OCI-LY1 (cell line): ENCODE data around the gene EXOSC7.
A peak's percentile ranks its signal among the peaks of the same experiment; 100 is the strongest.

Experiments used
- H2AFZ ChIP-seq: fragments of 200-600 bp; sonication (generic), shearing (Covaris generic); 2 replicates; pipeline ENCODE4 v1.6.0; 2014; ENCODE audit warnings: antibody characterized with exemption, mild to moderate bottlenecking, low read length
- H3F3A ChIP-seq: fragments of 200-600 bp; sonication (generic), shearing (Covaris generic); 2 replicates; pipeline ENCODE4 v1.6.0; 2014; ENCODE audit warnings: mild to moderate bottlenecking, antibody characterized with exemption, low read length, moderate library complexity; ENCODE audit not compliant: insufficient read depth
- H3K27ac ChIP-seq: fragments of 200-600 bp; sonication (generic); 2 replicates; pipeline ENCODE4 v1.5.1; 2014; ENCODE audit warnings: low read length, mixed run types, mild to moderate bottlenecking, low read depth; ENCODE audit not compliant: poor library complexity, severe bottlenecking
- H3K27me3 ChIP-seq: fragments of 200-600 bp; sonication (generic); 2 replicates; pipeline ENCODE4 v1.6.0; 2014; ENCODE audit warnings: antibody characterized with exemption, mild to moderate bottlenecking, low read length, moderate library complexity; ENCODE audit not compliant: insufficient read depth
- H3K36me3 ChIP-seq: fragments of 200-600 bp; sonication (generic); 2 replicates; pipeline ENCODE4 v1.6.1; 2014; ENCODE audit warnings: mild to moderate bottlenecking, antibody characterized with exemption, low read length, moderate library complexity, mixed read lengths; ENCODE audit not compliant: insufficient read depth
- H3K4me1 ChIP-seq: fragments of 200-600 bp; sonication (generic); 2 replicates; pipeline ENCODE4 v1.5.1; 2014; ENCODE audit warnings: mild to moderate bottlenecking, low read length, moderate library complexity; ENCODE audit not compliant: insufficient read depth, severe bottlenecking
- H3K4me2 ChIP-seq: fragments of 200-600 bp; sonication (generic), shearing (Covaris generic); 2 replicates; pipeline ENCODE4 v1.6.1; 2014; ENCODE audit warnings: low read length
- H3K4me3 ChIP-seq: fragments of 200-600 bp; sonication (generic); 2 replicates; pipeline ENCODE4 v1.5.1; 2014; ENCODE audit warnings: low read length, low read depth, mild to moderate bottlenecking, mixed read lengths; ENCODE audit not compliant: poor library complexity, severe bottlenecking
- H3K79me2 ChIP-seq: fragments of 200-600 bp; shearing (Covaris generic); 2 replicates; pipeline ENCODE4 v1.6.1; 2016; ENCODE audit warnings: mixed run types, low read length, mixed read lengths; ENCODE audit not compliant: insufficient read depth
- H3K9ac ChIP-seq: fragments of 200-600 bp; sonication (generic), shearing (Covaris generic); 2 replicates; pipeline ENCODE4 v1.6.1; 2014; ENCODE audit warnings: mild to moderate bottlenecking, low read length, mixed read lengths
- H3K9me2 ChIP-seq: fragments of 200-600 bp; sonication (generic), shearing (Covaris generic); 2 replicates; pipeline ENCODE4 v1.6.1; 2014; ENCODE audit warnings: low read depth, mild to moderate bottlenecking, low read length, mixed read lengths
- H3K9me3 ChIP-seq: fragments of 200-600 bp; shearing (Covaris generic); 2 replicates; pipeline ENCODE4 v1.6.1; 2014; ENCODE audit warnings: low read length, mixed read lengths
- H4K20me1 ChIP-seq: fragments of 200-600 bp; sonication (generic), shearing (Covaris generic); 2 replicates; pipeline ENCODE4 v1.6.0; 2016; ENCODE audit warnings: mild to moderate bottlenecking, low read length; ENCODE audit not compliant: insufficient read depth
- CTCF ChIP-seq: fragments of 200-600 bp; sonication (generic), shearing (Covaris generic); IDR thresholded peaks from 2 replicates; pipeline ENCODE4 v1.5.1; 2017; ENCODE audit warnings: mild to moderate bottlenecking, antibody characterized with exemption, low read length, moderate library complexity, mixed read lengths
- EZH2 ChIP-seq: fragments of 200-600 bp; sonication (generic), shearing (Covaris generic); IDR thresholded peaks from 2 replicates; pipeline ENCODE4 v1.8.0; 2017; ENCODE audit warnings: borderline replicate concordance, mixed run types, mild to moderate bottlenecking, antibody characterized with exemption, low read length, moderate library complexity, mixed read lengths

Gene EXOSC7

GRCh38 chr3:44968447-44968858, 7.6 kb upstream of the EXOSC7 start:
- Histone ChIP-seq H3K79me2 (peaks cover 7% of the 10 kb centered on the region; the same call in 1 of the 2 replicates), H3K9me3 (no peaks in the 10 kb centered on the region), H3K36me3 (peaks cover 4% of the 10 kb centered on the region; the same call in 1 of the 2 replicates), H3K9ac (no peak overlapping the region), H3K4me2 (no peak overlapping the region), H3K9me2 (no peaks in the 10 kb centered on the region), H3F3A (no peaks in the 10 kb centered on the region), H2AFZ (no peak overlapping the region), H3K27ac (no peak overlapping the region), H4K20me1 (no peaks in the 10 kb centered on the region), H3K4me3 (no peak overlapping the region), H3K4me1 (peaks cover 45% of the 10 kb centered on the region), H3K27me3 (no peaks in the 10 kb centered on the region)
- no peak for TF ChIP-seq EZH2
- TF ChIP-seq CTCF: no peak

- peak overlapping the region; percentile 48; the same call in 1 of the 2 replicates for H3K4me2 ChIP-seq
- no peaks in the 10 kb centered on the region for H4K20me1 ChIP-seq
- H3K9me2 ChIP-seq: no peaks in the 10 kb centered on the region
- no peaks in the 10 kb centered on the region for H3K27me3 ChIP-seq
- peaks cover 41% of the 10 kb centered on the region for H3K4me1 ChIP-seq
- no peaks in the 10 kb centered on the region for H3F3A ChIP-seq
- H3K79me2 ChIP-seq: peaks cover 9% of the 10 kb centered on the region; the same call in 1 of the 2 replicates
- no peak overlapping the region; the same call in 1 of the 2 replicates for H3K9ac ChIP-seq
- no peak overlapping the region for H2AFZ ChIP-seq
- no peak overlapping the region for H3K4me3 ChIP-seq
- H3K36me3 ChIP-seq: peaks cover 4% of the 10 kb centered on the region; the same call in 1 of the 2 replicates
- no peaks in the 10 kb centered on the region for H3K9me3 ChIP-seq
- H3K27ac ChIP-seq: peak overlapping the region; percentile 45
- TF ChIP-seq EZH2 (no peak), CTCF (peak; percentile 12; the same call in 1 of the 2 replicates)
Measured at GRCh38 chr3:44969154-44969827, 6.8 kb upstream of the EXOSC7 start.

- Histone ChIP-seq H3K9me2 (no peaks in the 10 kb centered on the region), H3K36me3 (peaks cover 4% of the 10 kb centered on the region; the same call in 1 of the 2 replicates), H3K4me1 (peaks cover 46% of the 10 kb centered on the region), H3K27me3 (no peaks in the 10 kb centered on the region), H4K20me1 (no peaks in the 10 kb centered on the region), H3K79me2 (peaks cover 14% of the 10 kb centered on the region), H3K9me3 (no peaks in the 10 kb centered on the region), H3K4me3 (no peak overlapping the region), H3K4me2 (peak overlapping the region; percentile 48; the same call in 1 of the 2 replicates), H2AFZ (no peak overlapping the region), H3K27ac (peak overlapping the region; percentile 45), H3K9ac (no peak overlapping the region; the same call in 1 of the 2 replicates), H3F3A (no peaks in the 10 kb centered on the region)
- no peak for TF ChIP-seq EZH2
- TF ChIP-seq CTCF: no peak
Measured at GRCh38 chr3:44969828-44970179, 6.2 kb upstream of the EXOSC7 start.
